Natural killer cell treated with Interleukin-12 subunit alpha and Interleukin-12 subunit beta and Interleukin-15 and Interleukin-18, amount 100 ng/mL, for 72 hours (primary cell): ENCODE data around the gene PLA2G12B. TPM values are rescaled to one million over a fixed set of nuclear protein-coding genes. Genes with fewer than 3 reads are reported as not detected.

Experiments used
- ATAC-seq, 2 donors: fragments of 150-1000 bp; cut with Tn5 transposase in 1 of 2; sonication (Bioruptor Pico), chemical (Tn5 transposase) in 1 of 2; 2 replicates each; pipeline ENCODE4 v1.10.0; 2021
- DNase-seq: peaks from one replicate; pipeline ENCODE4 v3.0.0; 2022; ENCODE audit warnings: low spot score
- H3K27ac Mint-ChIP-seq, 2 donors: 1 replicate in 1 of 2; 2 replicates in 1 of 2; pipeline ENCODE4 v1.8.0; 2022; ENCODE audit warnings: mixed read lengths in 2 of 2, mild to moderate bottlenecking in 1 of 2, moderate library complexity in 1 of 2
- H3K27me3 Mint-ChIP-seq, 2 donors: 1 replicate in 1 of 2; 2 replicates in 1 of 2; pipeline ENCODE4 v1.8.0; 2022; ENCODE audit warnings: mixed read lengths in 2 of 2
- H3K36me3 Mint-ChIP-seq: one replicate; pipeline ENCODE4 v1.8.0; 2022; ENCODE audit warnings: mixed read lengths
- H3K4me1 Mint-ChIP-seq, 2 donors: 1 replicate in 1 of 2; 2 replicates in 1 of 2; pipeline ENCODE4 v1.8.0; 2022; ENCODE audit warnings: low read depth in 2 of 2, mixed read lengths in 2 of 2, mild to moderate bottlenecking in 1 of 2
- H3K4me3 Mint-ChIP-seq: one replicate; pipeline ENCODE4 v1.8.0; 2022; ENCODE audit warnings: mixed read lengths
- H3K9me3 Mint-ChIP-seq: 2 replicates; pipeline ENCODE4 v1.8.0; 2022; ENCODE audit warnings: mixed read lengths
- total RNA-seq, 2 donors: library from RNA; stranded (reverse); gene quantifications; one replicate each; pipeline ENCODE4 v1.2.3, GENCODE V29; 2022

Gene PLA2G12B
- total RNA-seq, 2 donors from 2014 or later: not detected

- no peaks in the 10 kb centered on the region for H3K36me3 Mint-ChIP-seq
- DNase-seq (no peak), ATAC-seq (no peak)
- no peaks in the 10 kb centered on the region for H3K9me3 Mint-ChIP-seq
- peaks cover 0 to 4% of the 10 kb centered on the region in 2 donors for H3K27me3 Mint-ChIP-seq
- H3K27ac Mint-ChIP-seq: no peak overlapping the region
- H3K4me1 Mint-ChIP-seq: no peaks in the 10 kb centered on the region
- no peak overlapping the region for H3K4me3 Mint-ChIP-seq
Observed at GRCh38 chr10:72954230-72954595, 393 bp downstream of the PLA2G12B start.

DNA sequence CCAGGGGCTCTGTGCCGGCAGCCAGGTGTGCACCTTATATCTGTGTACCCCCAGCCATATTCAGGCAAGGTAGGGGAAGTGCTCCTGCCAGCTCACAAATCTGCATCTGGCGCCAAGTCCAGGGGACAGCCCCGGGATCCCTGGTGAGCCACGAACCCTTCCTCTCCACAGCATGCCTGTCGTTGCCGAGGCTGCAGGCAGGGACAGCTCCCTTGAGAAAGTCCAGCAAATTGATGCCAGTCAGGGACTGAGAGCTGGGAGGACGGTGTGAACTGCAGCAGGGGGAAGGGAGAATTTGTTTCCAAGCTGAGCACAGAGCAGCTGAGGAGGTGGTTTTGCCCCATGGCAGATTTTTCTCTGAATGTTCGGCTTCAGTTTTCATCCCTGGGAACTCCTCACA, 919 bp downstream of the PLA2G12B start:
- ATAC-seq: no peak
- no peak overlapping the region for H3K4me3 Mint-ChIP-seq
- peaks cover 0 to 4% of the 10 kb centered on the region in 2 donors for H3K27me3 Mint-ChIP-seq
- H3K36me3 Mint-ChIP-seq: no peaks in the 10 kb centered on the region
- H3K9me3 Mint-ChIP-seq: no peaks in the 10 kb centered on the region
- H3K27ac Mint-ChIP-seq: no peak overlapping the region
- no peaks in the 10 kb centered on the region for H3K4me1 Mint-ChIP-seq
- no peak for DNase-seq

GRCh38 chr10:72952642-72953158, 1.9 kb downstream of the PLA2G12B start:
- Mint-ChIP-seq H3K27me3 (peaks cover 0 to 4% of the 10 kb centered on the region in 2 donors), H3K4me3 (no peak overlapping the region), H3K9me3 (no peaks in the 10 kb centered on the region), H3K27ac (no peak overlapping the region), H3K36me3 (no peaks in the 10 kb centered on the region), H3K4me1 (no peaks in the 10 kb centered on the region)
- DNase-seq (no peak), ATAC-seq (no peak)

DNA sequence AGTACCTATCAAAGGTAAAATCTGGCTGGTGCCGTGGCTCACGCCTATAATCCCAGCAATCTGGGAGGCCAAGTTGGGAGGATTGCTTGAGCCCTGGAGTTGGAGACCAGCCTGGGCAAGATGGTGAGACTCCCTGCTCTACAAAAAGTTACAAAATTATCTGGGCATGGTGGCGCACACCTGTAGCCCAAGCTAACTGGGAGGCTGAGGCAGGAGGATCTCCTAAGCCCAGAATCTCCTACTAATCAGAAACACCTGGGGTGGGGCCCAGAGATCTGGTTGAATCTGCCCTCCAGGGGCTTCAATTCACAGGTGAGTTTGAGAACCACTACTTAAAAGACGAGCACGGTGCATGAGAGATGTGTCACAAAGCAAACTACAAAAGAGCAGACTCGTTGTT, 2.4 kb downstream of the PLA2G12B start:
- Mint-ChIP-seq H3K4me3 (no peak overlapping the region), H3K36me3 (no peaks in the 10 kb centered on the region), H3K4me1 (no peaks in the 10 kb centered on the region), H3K9me3 (no peaks in the 10 kb centered on the region), H3K27me3 (peaks cover 0 to 4% of the 10 kb centered on the region in 2 donors), H3K27ac (no peak overlapping the region)
- no peak for ATAC-seq
- DNase-seq: no peak

DNA sequence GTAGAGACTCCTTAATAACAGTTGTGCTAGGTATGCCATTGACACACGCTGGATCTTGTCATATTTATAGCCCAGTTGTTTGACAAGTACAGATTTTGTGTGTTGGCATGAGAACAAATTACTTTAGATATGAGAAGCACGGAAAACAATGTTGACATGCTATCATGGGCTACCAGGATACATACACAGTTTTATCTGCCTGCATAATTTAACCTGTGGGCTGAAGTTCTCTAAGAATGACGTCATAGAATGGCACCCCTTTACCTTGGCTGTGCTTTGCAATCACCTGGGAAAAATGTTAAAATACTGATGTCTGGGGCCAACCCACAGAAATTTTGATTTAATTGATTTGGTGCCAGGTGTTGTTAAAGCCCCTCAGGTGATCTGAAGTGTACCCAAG, 2.8 kb downstream of the PLA2G12B start:
- H3K27ac Mint-ChIP-seq: no peak overlapping the region
- no peaks in the 10 kb centered on the region for H3K36me3 Mint-ChIP-seq
- no peaks in the 10 kb centered on the region for H3K9me3 Mint-ChIP-seq

DNA sequence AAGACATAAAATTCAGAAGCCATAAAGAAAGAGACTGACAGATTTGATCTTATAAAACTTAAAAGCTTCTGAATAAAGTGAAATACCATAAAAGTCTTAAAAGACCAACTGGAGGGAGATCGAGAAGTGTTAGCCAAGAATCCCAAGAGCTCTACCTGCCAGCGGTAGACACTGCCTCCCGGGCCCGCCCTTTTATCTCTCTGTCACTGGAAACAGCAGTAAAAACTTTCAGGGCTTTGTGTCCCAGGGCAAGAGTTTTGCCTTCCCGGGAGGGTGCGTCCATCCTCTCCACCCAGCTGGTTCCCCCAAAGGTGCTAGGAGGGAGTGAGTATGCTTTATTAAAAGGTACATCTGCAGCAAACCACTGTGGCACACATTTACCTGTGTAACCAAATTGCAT, 5.8 kb downstream of the PLA2G12B start:
- H3K27me3 Mint-ChIP-seq: peaks cover 7 to 8% of the 10 kb centered on the region in 2 donors
- H3K4me3 Mint-ChIP-seq: no peak overlapping the region
- DNase-seq: no peak
- H3K9me3 Mint-ChIP-seq: no peaks in the 10 kb centered on the region
- no peaks in the 10 kb centered on the region for H3K36me3 Mint-ChIP-seq
- H3K4me1 Mint-ChIP-seq: no peaks in the 10 kb centered on the region
- no peak overlapping the region for H3K27ac Mint-ChIP-seq
- no peak for ATAC-seq

More for the DNA sequence above, 2.8 kb downstream of the PLA2G12B start:
- no peak overlapping the region for H3K4me3 Mint-ChIP-seq
- H3K27me3 Mint-ChIP-seq: peaks cover 0 to 4% of the 10 kb centered on the region in 2 donors
- no peaks in the 10 kb centered on the region for H3K4me1 Mint-ChIP-seq
- ATAC-seq (no peak), DNase-seq (no peak)

DNA sequence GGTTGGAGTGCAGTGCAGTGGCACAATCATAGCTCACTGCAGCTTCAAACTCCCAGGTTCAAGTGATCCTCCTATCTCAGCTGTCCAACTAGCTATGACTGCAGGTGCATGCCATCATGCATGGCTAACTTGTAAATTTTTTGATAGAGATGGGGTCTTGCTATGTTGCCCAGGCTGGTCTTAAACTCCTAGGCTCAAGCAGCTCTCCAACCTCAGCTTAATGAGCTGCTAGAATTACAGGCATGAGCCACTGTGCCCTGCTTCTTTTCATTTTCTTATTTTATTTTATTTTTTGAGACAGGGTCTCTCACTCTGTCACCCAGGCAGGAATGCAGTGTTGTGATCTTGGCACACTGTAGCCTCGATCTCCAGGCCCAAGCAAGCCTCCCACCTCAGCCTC, 7.6 kb downstream of the PLA2G12B start:
- Mint-ChIP-seq H3K4me1 (peaks cover 4 to 6% of the 10 kb centered on the region in 2 donors), H3K9me3 (no peaks in the 10 kb centered on the region), H3K4me3 (no peak overlapping the region), H3K36me3 (no peaks in the 10 kb centered on the region), H3K27ac (no peak overlapping the region), H3K27me3 (peaks cover 7 to 8% of the 10 kb centered on the region in 2 donors)
- no peak for ATAC-seq
- no peak for DNase-seq

DNA sequence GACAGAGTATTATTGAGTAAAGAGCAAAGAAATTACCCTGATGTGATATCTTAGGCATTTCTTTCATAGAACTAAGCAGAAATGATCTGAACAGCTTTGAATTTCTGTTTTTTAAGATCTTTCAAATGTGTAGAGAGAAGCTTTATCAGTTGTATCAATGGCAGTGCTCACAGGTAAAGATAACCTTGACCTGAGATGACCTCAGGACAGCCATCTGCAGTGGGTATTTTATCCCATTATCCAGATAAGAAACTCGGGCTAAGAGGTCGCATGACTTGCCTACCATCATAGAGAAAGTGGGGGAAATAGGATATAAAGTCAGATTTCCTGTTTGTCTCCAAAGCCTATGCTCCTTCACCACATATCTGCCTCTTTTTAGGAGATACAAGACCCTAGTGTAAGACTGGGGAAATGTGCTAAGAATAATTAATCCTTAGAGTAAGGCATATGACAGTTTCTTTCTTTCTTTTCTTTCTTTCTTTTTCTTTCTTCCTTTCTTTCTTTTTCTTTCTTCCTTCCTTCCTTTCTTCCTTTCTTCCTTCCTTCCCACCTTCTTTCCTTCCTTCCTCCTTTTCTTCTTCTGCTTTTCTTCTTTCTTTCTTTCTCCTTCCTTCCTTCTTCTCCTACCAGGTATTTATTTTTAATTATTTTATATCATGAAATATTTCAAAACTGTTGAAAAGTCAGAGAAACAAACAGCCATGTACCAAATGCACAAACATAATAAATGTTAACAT, 10.9 kb downstream of the PLA2G12B start:
- no peak overlapping the region for H3K27ac Mint-ChIP-seq
- ATAC-seq: no peak
- no peak overlapping the region for H3K4me3 Mint-ChIP-seq
- H3K27me3 Mint-ChIP-seq: peaks cover 7 to 8% of the 10 kb centered on the region in 2 donors
- H3K36me3 Mint-ChIP-seq: no peaks in the 10 kb centered on the region
- H3K9me3 Mint-ChIP-seq: no peaks in the 10 kb centered on the region
- H3K4me1 Mint-ChIP-seq: peaks cover 11 to 17% of the 10 kb centered on the region in 2 donors
- no peak for DNase-seq

DNA sequence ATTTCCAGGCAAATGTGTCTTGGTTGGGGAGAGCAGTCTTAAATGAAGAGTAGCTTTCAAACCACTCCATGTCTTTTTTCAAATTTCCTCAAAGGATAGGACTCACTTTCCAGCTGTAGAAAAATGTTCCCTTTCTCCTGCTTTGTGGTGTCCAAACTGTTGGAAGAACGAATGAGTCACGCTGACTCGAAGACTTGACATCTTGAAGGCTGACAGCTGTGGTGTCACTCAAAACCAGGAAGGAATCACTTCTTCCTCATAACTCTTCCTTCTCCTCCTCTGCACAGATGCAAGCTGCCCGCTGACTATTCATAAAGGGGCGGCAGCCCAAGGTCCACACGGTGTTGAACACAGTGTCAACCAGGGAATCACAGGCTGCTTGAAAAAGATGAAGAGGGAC, 19.2 kb downstream of the PLA2G12B start:
- no peak overlapping the region for H3K4me3 Mint-ChIP-seq
- ATAC-seq: no peak
- no peaks in the 10 kb centered on the region for H3K9me3 Mint-ChIP-seq
- no peak for DNase-seq
- H3K27ac Mint-ChIP-seq: no peak overlapping the region
- no peaks in the 10 kb centered on the region for H3K36me3 Mint-ChIP-seq
- H3K4me1 Mint-ChIP-seq: no peaks in the 10 kb centered on the region
- peaks cover 6 to 7% of the 10 kb centered on the region in 2 donors for H3K27me3 Mint-ChIP-seq

DNA sequence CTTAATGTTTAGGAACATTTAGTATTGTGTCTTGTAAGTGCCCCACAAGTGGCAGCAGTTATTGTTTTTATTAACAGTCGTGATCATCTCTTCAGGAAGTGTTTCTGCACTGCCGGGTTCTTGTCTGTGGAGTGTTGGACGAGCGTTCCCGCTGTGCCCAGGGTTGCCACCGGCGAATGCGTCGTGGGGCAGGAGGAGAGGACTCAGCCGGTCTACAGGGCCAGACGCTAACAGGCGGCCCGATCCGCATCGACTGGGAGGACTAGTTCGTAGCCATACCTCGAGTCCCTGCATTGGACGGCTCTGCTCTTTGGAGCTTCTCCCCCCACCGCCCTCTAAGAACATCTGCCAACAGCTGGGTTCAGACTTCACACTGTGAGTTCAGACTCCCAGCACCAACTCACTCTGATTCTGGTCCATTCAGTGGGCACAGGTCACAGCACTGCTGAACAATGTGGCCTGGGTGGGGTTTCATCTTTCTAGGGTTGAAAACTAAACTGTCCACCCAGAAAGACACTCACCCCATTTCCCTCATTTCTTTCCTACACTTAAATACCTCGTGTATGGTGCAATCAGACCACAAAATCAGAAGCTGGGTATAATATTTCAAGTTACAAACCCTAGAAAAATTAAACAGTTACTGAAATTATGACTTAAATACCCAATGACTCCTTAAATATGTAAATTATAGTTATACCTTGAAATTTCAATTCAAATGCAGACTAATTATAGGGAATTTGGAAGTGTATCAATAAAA, 22.2 kb downstream of the PLA2G12B start:
- Mint-ChIP-seq H3K27me3 (peaks cover 6 to 11% of the 10 kb centered on the region in 2 donors), H3K36me3 (no peaks in the 10 kb centered on the region), H3K9me3 (no peaks in the 10 kb centered on the region), H3K4me3 (no peak overlapping the region), H3K4me1 (no peaks in the 10 kb centered on the region), H3K27ac (no peak overlapping the region)
- DNase-seq (no peak), ATAC-seq (no peak)

GRCh38 chr10:72930276-72930675, 24.3 kb downstream of the PLA2G12B start:
- DNase-seq (no peak), ATAC-seq (no peak)
- Mint-ChIP-seq H3K27me3 (peaks cover under 1 to 6% of the 10 kb centered on the region in 2 donors), H3K9me3 (no peaks in the 10 kb centered on the region), H3K4me1 (no peaks in the 10 kb centered on the region), H3K27ac (no peak overlapping the region), H3K36me3 (no peaks in the 10 kb centered on the region), H3K4me3 (no peak overlapping the region)

GRCh38 chr10:72928798-72929197, 25.8 kb downstream of the PLA2G12B start:
- ATAC-seq: no peak
- no peak overlapping the region for H3K27ac Mint-ChIP-seq
- no peaks in the 10 kb centered on the region for H3K9me3 Mint-ChIP-seq
- no peak for DNase-seq
- H3K4me3 Mint-ChIP-seq: no peak overlapping the region
- H3K27me3 Mint-ChIP-seq: peaks cover 0 to 6% of the 10 kb centered on the region in 2 donors
- no peaks in the 10 kb centered on the region for H3K4me1 Mint-ChIP-seq
- no peaks in the 10 kb centered on the region for H3K36me3 Mint-ChIP-seq

DNA sequence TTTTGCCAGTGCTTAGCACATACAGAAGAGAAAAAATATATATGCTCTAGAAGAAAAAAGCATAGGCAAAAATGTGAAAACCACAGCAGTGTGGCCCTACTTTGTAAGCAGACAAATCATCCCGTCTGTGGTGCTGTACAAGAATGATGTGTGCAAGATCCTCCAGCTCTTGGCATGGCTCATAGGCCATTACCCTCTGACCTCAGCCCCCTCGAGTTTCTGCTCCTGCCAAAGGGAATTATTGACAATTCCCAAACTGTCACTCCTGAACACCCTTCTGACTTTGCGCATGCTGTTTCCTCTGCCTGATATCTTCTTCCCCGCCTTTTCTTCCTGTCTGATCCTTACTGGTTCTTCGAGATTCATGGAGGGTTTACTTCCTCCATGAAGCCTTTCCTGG, 27.1 kb downstream of the PLA2G12B start:
- Mint-ChIP-seq H3K36me3 (peaks cover 1% of the 10 kb centered on the region), H3K4me1 (no peaks in the 10 kb centered on the region), H3K9me3 (no peaks in the 10 kb centered on the region), H3K4me3 (no peak overlapping the region), H3K27me3 (peaks cover 2 to 6% of the 10 kb centered on the region in 2 donors), H3K27ac (no peak overlapping the region)
- no peak for ATAC-seq
- DNase-seq: no peak

DNA sequence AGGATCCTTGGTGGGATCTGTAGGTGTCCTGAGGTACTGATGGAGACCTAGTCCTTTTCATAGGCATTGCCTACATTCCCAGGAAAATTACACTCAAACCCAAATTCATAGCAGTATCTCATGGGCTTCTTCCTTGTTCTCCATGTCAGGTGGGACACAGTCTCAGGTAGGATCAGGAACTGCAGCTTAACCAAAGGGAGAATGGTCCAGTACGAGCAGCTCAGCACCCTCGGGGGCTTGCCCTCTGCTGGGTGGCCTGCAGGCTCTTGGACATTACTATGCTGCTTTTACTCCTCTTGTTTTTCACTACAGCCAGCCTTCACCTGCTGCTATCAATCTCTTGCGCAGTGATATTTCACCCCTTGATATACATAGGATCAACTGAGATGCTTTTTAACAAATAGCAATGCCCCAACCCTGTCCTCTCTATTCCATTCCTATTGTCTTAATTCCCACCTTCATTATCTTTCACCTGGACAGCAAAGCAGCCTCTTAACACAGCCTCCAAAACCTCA, 28.6 kb downstream of the PLA2G12B start:
- Mint-ChIP-seq H3K4me3 (no peak overlapping the region), H3K36me3 (peaks cover 12% of the 10 kb centered on the region), H3K4me1 (no peaks in the 10 kb centered on the region), H3K27ac (no peak overlapping the region), H3K27me3 (peaks cover 11 to 14% of the 10 kb centered on the region in 2 donors), H3K9me3 (peaks cover 2% of the 10 kb centered on the region)
- ATAC-seq: peak in 1 of 2 donors; percentile 27
- DNase-seq: no peak
